ENCODE measurements around the gene CPLX3.

CPLX3 gene

DNA sequence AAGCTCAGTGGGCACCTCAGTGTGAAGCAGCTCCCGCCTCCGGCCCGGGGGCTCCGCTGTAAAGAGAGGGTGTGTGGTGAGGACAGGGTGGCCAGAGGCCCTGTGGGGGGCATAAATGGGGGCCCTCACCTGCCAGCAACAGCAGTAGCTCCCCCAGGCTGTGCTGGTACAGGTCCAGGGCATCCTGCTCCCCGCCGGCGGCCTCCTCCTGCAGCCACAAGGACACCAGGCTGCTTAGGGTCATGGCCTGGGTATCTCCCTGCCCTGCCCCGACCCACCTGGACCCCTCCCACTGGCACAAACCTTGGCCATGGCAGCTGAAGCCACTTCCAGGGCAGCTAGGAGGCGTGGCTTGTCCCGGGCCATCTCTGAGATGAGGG is 11.7 kb downstream of the CPLX3 start:
- DNase-seq (ENCODE audit: low read depth), result no peak
- H3K4me3 ChIP-seq (ENCODE audit: low read depth, low read length), result no peak overlapping the region
- in situ Hi-C loops (cut with HindIII; ENCODE audit: low sequenced_read_pairs), result no loop called here
- TF ChIP-seq, protein P1, sequence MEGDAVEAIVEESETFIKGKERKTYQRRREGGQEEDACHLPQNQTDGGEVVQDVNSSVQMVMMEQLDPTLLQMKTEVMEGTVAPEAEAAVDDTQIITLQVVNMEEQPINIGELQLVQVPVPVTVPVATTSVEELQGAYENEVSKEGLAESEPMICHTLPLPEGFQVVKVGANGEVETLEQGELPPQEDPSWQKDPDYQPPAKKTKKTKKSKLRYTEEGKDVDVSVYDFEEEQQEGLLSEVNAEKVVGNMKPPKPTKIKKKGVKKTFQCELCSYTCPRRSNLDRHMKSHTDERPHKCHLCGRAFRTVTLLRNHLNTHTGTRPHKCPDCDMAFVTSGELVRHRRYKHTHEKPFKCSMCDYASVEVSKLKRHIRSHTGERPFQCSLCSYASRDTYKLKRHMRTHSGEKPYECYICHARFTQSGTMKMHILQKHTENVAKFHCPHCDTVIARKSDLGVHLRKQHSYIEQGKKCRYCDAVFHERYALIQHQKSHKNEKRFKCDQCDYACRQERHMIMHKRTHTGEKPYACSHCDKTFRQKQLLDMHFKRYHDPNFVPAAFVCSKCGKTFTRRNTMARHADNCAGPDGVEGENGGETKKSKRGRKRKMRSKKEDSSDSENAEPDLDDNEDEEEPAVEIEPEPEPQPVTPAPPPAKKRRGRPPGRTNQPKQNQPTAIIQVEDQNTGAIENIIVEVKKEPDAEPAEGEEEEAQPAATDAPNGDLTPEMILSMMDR (IDR thresholded peaks at IDR 0.05; ENCODE audit: low read depth, low read length, missing control alignments), result no peak

DNA sequence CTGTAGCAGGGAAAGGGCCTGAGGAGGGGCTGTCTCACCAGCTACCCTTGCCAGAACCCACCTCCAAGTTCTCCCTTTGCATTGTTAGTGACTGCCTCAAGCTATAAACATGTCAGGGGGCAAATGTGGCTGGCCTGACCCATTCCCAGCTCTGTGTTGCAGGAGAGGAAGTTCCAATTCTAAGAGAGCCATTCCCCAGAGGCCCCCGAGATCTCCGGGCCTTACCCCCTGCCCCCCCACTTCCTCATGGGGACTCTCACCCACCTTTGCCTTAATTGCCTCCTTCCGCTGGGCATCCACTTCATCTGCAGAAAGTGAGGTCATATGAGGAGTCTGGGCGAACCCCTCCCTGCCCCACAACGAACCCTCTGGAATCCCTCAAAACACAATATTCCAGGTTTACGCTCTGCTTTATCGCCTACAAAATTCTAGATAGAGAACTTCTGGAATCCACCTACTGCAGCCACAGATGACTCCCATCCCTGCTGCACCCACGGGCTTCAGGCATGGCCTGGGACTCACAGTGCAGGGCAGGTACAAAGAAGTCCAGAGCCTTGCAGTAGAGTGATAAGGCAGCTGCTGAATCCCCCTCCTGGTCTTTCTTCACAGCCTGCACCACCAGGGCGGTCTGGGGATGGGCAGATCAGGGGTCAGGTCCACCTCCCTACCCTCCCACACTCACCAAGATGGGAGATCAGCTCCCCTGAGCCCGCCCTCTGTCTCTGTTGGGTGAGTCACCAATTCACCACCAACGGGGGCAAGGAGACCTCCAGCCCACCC is 12.5 kb downstream of the CPLX3 start:
- no peak for DNase-seq (ENCODE audit: low read depth)
- H3K4me3 ChIP-seq (ENCODE audit: low read depth, low read length), result no peak overlapping the region
- in situ Hi-C loops (cut with HindIII; ENCODE audit: low sequenced_read_pairs), result no loop called here
- TF ChIP-seq, protein P1 (IDR thresholded peaks at IDR 0.05; ENCODE audit: low read depth, low read length, missing control alignments), result no peak

DNA sequence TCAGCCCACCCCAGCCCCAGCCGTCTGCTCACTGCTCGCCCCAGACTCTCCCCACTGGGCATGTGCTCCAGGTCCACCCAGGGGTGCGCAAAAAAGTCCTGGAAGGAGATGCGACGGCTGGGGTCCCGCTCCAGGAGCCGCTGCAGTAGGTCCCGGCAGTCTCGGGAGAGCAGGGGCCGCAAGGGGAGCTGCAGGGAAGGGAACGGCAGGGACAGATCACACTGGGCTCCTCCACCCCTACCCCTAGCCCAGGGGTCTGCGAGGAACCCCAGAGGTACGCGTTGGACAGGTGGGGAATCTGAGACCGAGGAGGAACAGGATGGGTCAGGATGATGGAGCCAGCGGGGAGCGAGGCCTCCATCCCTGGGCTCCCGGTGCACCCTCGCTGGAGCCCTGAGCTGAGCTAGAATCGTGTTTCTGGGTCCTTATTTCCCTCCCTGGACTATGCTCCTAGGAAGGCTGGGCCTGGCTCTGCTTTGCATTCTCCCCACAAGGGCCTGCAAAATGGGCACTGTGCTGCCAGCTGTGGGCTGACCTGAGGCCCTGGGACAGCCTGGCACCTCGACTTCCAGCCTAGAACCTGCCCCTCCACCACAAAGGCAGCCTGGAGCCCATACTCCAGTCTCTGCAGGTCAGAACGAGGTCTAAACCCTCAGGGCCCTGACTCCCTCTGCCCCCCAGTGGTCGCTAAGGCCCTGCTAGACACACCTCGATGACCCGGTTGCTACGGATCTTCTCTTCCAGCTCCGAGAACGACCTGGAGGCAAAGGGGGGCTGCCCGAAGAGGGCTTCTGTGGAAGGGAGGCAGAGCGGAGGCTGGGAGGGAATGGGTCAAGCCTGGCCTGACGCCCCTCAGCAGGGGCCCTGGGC is 13.3 kb downstream of the CPLX3 start:
- in situ Hi-C loops (cut with HindIII; ENCODE audit: low sequenced_read_pairs), result no loop called here
- TF ChIP-seq, protein P1 (IDR thresholded peaks at IDR 0.05; ENCODE audit: low read depth, low read length, missing control alignments), result no peak
- no peak for DNase-seq (ENCODE audit: low read depth)
- no peak overlapping the region for H3K4me3 ChIP-seq (ENCODE audit: low read depth, low read length)

DNA sequence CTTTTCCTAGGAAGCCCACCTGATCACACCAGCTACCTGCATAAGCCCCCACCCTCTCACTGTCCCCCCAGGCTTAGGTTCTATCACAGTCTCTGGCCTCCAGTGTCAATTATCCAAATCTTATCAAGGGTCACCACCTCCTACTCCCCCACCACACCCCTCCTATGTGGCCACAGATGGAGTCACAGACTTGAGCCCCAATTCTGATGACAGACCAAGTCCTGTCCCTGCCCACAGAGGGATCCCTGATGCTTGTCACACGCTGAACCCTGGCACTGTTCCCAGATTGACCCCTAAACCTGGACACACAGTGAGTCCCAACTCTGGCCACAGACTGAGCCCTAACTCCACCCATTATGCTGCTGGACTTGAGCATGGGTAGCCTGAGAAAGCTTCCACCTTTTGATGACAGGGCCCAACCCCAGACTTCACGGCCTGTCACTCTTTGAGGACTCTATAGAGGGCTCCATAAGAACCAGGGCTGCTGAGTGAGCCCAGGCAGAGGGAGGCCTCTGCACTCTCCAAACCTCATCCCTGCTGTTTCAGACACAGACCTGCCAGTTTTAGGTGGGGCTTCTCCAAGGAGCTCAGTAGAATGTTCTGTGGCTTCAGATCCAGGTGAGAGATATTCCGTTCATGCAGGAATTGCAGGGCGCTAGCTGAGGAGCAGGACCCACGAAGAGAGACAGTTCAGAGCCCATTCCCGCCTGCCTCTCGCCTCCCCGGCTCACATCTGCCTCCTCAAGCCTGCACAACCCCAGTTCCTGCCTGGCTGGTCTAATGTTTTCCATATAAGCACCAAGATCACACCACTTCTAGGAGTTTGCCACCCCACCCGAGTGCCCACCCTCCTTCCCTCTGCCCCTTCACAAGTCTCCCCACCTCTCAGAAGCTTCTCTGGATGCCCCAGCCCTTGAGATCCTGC is 14.7 kb downstream of the CPLX3 start:
- in situ Hi-C loops (cut with HindIII; ENCODE audit: low sequenced_read_pairs), result no loop called here
- no peak for DNase-seq (ENCODE audit: low read depth)
- H3K4me3 ChIP-seq (ENCODE audit: low read depth, low read length), result no peak overlapping the region
- TF ChIP-seq, protein P1 (IDR thresholded peaks at IDR 0.05; ENCODE audit: low read depth, low read length, missing control alignments), result no peak

DNA sequence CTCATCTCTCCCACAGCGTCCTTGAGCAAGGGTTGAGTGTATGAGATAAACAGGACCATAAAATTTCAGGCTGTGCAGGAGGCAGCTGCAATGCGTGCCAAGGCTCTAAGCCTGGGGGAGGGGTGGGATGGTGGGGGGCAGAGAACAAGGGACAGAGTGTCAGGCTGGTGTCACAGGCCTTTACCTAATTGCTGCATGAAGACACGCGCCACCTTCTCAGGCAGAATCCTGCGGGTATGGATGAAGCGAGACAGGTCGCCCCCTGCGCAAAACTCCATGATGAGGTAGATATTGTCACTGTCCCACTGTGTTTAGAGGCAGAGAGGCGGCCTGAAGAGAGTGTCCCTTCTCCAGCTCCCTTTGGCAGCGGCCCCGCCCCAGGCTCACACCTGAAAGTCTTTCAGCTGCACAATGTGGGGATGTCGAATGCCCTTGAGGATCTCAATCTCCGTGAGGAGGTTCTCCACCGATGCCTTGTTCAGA is 15.5 kb downstream of the CPLX3 start:
- TF ChIP-seq, protein P1 (IDR thresholded peaks at IDR 0.05; ENCODE audit: low read depth, low read length, missing control alignments), result no peak
- in situ Hi-C loops (cut with HindIII; ENCODE audit: low sequenced_read_pairs), result no loop called here
- DNase-seq (ENCODE audit: low read depth), result no peak
- H3K4me3 ChIP-seq (ENCODE audit: low read depth, low read length), result peak overlapping the region; percentile 87
